ENCODE results near the gene NFIA.

- TF ChIP-seq CTCF (IDR thresholded peaks at IDR 0.05) (no peak), POLR2A (IDR thresholded peaks at IDR 0.05) (no peak), POLR2AphosphoS5 (IDR thresholded peaks at IDR 0.05) (no peak)
Observed at GRCh38 chr1:61223140-61223539, 140.8 kb downstream of the NFIA start.
